ENCODE measurements around the gene TTC9B.

- TF ChIP-seq POLR2A (IDR thresholded peaks at IDR 0.05; ENCODE audit: extremely low read depth, insufficient read length) (no peak), CTCF (IDR thresholded peaks at IDR 0.05; ENCODE audit: low read depth, low read length) (no peak), MYC (IDR thresholded peaks at IDR 0.05; ENCODE audit: low read depth, low read length) (no peak), MAX (IDR thresholded peaks at IDR 0.05; ENCODE audit: low read depth, low read length) (no peak)
Observed at GRCh38 chr19:40208602-40209001, 9.6 kb downstream of the TTC9B start.
